ENCODE results near the gene OR7G1. TPM values are rescaled to one million over a fixed set of nuclear protein-coding genes. Genes with fewer than 3 reads are reported as not detected.

The OR7G1 gene
- total RNA-seq, 1 donor from 2014 or later = not detected

GRCh38 chr19:9146882-9147281 lies 31.3 kb upstream of the OR7G1 start:
- peaks cover 28% of the 10 kb centered on the region for H3K36me3 Mint-ChIP-seq (ENCODE audit: low read depth)
- TF ChIP-seq CTCF (IDR thresholded peaks at IDR 0.05) = no peak
- no peak for DNase-seq (ENCODE audit: low spot score)
- H3K27ac Mint-ChIP-seq (ENCODE audit: unreplicated experiment) = no peak overlapping the region
- no peak overlapping the region for H3K4me3 Mint-ChIP-seq (ENCODE audit: unreplicated experiment)
- H3K4me1 Mint-ChIP-seq (ENCODE audit: low read depth) = peaks cover 18% of the 10 kb centered on the region
- H3K27me3 Mint-ChIP-seq (ENCODE audit: low read depth) = no peaks in the 10 kb centered on the region
- H3K9me3 Mint-ChIP-seq (ENCODE audit: low read depth) = peaks cover 27% of the 10 kb centered on the region

DNA sequence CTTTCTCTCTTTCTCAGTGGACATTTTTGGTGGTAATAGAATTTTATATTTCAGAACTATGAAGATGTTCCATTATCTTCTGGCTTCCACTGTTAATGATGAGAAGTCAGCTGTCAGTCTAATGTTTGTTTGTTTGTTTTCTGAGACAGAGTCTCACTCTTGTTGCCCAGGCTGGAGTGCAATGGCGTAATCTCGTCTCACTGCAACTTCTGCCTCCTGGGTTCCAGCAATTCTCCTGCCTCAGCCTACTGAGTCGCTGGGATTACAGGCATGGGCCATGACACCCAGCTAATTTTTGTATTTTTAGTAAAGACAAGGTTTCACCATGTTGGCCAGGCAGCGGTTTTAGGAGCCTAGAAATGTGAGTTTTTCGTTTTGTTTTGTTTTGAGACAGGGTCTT lies 29.4 kb upstream of the OR7G1 start:
- peaks cover 24% of the 10 kb centered on the region for H3K36me3 Mint-ChIP-seq (ENCODE audit: low read depth)
- DNase-seq (ENCODE audit: low spot score) = no peak
- TF ChIP-seq CTCF (IDR thresholded peaks at IDR 0.05) = no peak
- no peak overlapping the region for H3K4me3 Mint-ChIP-seq (ENCODE audit: unreplicated experiment)
- H3K27me3 Mint-ChIP-seq (ENCODE audit: low read depth) = no peaks in the 10 kb centered on the region
- H3K4me1 Mint-ChIP-seq (ENCODE audit: low read depth) = peaks cover 32% of the 10 kb centered on the region
- peaks cover 18% of the 10 kb centered on the region for H3K9me3 Mint-ChIP-seq (ENCODE audit: low read depth)
- H3K27ac Mint-ChIP-seq (ENCODE audit: unreplicated experiment) = no peak overlapping the region

DNA sequence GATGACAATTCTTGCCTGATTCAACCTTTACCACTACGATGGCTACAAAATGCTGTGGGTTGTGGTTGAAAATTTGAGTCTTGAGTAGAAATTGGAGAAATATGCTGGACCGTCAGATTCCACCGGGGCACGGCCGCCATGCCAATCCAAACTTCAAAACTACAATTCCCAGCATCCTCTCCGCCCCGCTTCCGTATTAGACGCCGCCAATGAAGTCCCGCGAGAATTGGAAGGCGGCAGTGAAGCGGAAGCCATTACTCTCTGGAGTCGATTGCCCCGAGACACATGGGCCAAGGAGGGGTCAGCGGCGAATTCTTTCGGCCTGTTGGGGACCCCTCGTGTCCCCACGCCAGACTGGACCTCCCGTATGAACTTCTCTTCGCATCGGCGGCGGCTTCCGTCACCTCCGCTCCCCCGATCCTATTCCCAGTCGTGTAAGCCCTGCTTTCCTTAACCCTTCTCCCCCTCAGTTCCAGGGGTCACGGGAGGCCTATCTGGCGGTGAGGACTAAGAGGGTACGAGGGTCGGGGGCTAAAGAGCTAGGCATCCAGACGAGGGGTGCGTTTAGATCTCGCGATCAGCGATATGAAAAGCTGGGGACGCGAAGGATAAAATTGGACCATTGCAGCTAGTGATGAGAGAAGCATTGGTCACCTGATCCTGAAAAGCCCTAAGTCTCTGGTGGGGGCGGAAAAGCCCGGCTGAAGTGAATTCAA lies 24.8 kb upstream of the OR7G1 start, which contains the start of gene ZNF317:
Gene ZNF317, plus strand, starts transcription at position 239 of the 716 bp plus-strand sequence. CDS start 15,620 bp downstream, outside the sequence.
- DNase-seq (ENCODE audit: low spot score) = peak; percentile 95
- TF ChIP-seq CTCF (IDR thresholded peaks at IDR 0.05) = no peak
- H3K27ac Mint-ChIP-seq (ENCODE audit: unreplicated experiment) = peak within 1 kb of the TSS; percentile 96
- peaks cover 11% of the 10 kb centered on the region for H3K36me3 Mint-ChIP-seq (ENCODE audit: low read depth)
- no peaks in the 10 kb centered on the region for H3K27me3 Mint-ChIP-seq (ENCODE audit: low read depth)
- peaks cover 11% of the 10 kb centered on the region for H3K9me3 Mint-ChIP-seq (ENCODE audit: low read depth)
- peaks cover 31% of the 10 kb centered on the region for H3K4me1 Mint-ChIP-seq (ENCODE audit: low read depth)
- peak within 1 kb of the TSS; percentile 89 for H3K4me3 Mint-ChIP-seq (ENCODE audit: unreplicated experiment)

GRCh38 chr19:9139609-9140158 lies 24.1 kb upstream of the OR7G1 start:
- no peak for TF ChIP-seq CTCF (IDR thresholded peaks at IDR 0.05)
- no peaks in the 10 kb centered on the region for H3K27me3 Mint-ChIP-seq (ENCODE audit: low read depth)

DNA sequence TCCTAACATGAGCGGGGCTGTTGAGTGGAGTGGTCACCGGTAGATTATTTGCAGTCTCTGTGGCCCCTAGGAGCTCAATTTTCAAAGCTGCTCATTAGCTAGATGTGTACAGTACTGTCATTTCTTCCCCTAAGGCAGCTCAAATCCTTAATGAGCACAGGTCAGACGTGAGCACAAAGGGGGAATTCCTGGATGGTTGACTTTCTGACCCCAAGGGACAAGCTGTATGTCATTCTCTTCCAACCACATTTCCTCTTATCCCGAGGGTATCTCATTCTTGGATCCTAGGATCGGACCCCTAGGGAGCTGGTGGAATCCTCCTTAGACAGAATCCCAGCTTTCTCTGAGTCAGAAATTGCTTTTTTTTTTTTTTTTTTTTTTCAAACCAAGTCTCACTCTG lies 16.9 kb upstream of the OR7G1 start:
- Mint-ChIP-seq H3K9me3 (ENCODE audit: low read depth) (no peaks in the 10 kb centered on the region), H3K4me1 (ENCODE audit: low read depth) (peaks cover 5% of the 10 kb centered on the region), H3K27me3 (ENCODE audit: low read depth) (no peaks in the 10 kb centered on the region), H3K36me3 (ENCODE audit: low read depth) (no peaks in the 10 kb centered on the region), H3K27ac (ENCODE audit: unreplicated experiment) (no peak overlapping the region), H3K4me3 (ENCODE audit: unreplicated experiment) (no peak overlapping the region)
- TF ChIP-seq CTCF (IDR thresholded peaks at IDR 0.05) = no peak
- no peak for DNase-seq (ENCODE audit: low spot score)

More at GRCh38 chr19:9139609-9140158, 24.1 kb upstream of the OR7G1 start:
- Mint-ChIP-seq H3K27ac (ENCODE audit: unreplicated experiment) (peak overlapping the region; percentile 96), H3K36me3 (ENCODE audit: low read depth) (peaks cover 7% of the 10 kb centered on the region), H3K4me1 (ENCODE audit: low read depth) (peaks cover 31% of the 10 kb centered on the region), H3K4me3 (ENCODE audit: unreplicated experiment) (peak overlapping the region; percentile 89), H3K9me3 (ENCODE audit: low read depth) (peaks cover 5% of the 10 kb centered on the region)
- DNase-seq (ENCODE audit: low spot score) = no peak

Measured in chondrocyte (in vitro differentiated cells).